ENCODE data around the gene ARHGEF28. TPM values are rescaled to one million over a fixed set of nuclear protein-coding genes. Genes with fewer than 3 reads are reported as not detected.

The ARHGEF28 gene
- total and polyA plus RNA-seq, 2 of the 4 experiments (the other 2 are of a cell fraction), result 3.6 to 16.0 TPM

- H4K20me1 ChIP-seq (ENCODE audit: insufficient read depth, low read length), result no peaks in the 10 kb centered on the region
- no peak overlapping the region; the same call in 1 of the 2 replicates for H3K4ac ChIP-seq (ENCODE audit: low read depth, low read length)
- no CpG with 5 or more reads among the region's 2 CpGs for WGBS, 2 experiments (ENCODE audit: extremely low coverage in 2 of 2, insufficient read length in 1 of 2)
- peak overlapping the region; percentile 10; the same call in 1 of the 2 replicates for H2BK20ac ChIP-seq (ENCODE audit: low read depth, low read length)
- POLR2A ChIA-PET (ENCODE audit: unreplicated experiment), result no interaction called here
- no peak overlapping the region for H3K4me3 ChIP-seq (ENCODE audit: insufficient read depth, low read depth, low read length)
- H3K9ac ChIP-seq (ENCODE audit: low read depth, low read length), result no peak overlapping the region
- ATAC-seq (ENCODE audit: low read depth) (no peak), DNase-seq (no peak)
- intact Hi-C loops (cut with micrococcal nuclease), result no loop called here
- no peak overlapping the region for H3K14ac ChIP-seq (replicated peaks; ENCODE audit: low read depth, low read length)
- H3K9me3 ChIP-seq (ENCODE audit: control insufficient read depth, insufficient read depth, low read length), result peaks cover 3% of the 10 kb centered on the region; the same call in 1 of the 2 replicates
- H2BK5ac ChIP-seq (ENCODE audit: low read depth, low read length, poor library complexity, severe bottlenecking), result peak overlapping the region; percentile 12
- in situ Hi-C loops (cut with MboI; ENCODE audit: low sequenced_read_pairs), result no loop called here
- no peak overlapping the region for H3K23ac ChIP-seq (ENCODE audit: low read depth, low read length)
- no peak overlapping the region for H3K27ac ChIP-seq (ENCODE audit: insufficient read depth, low read length)
- H2AK5ac ChIP-seq (ENCODE audit: low read depth, low read length), result no peak overlapping the region
- no peak overlapping the region for H3K56ac ChIP-seq (ENCODE audit: extremely low read depth, insufficient read depth, low read length)
- BruUV-seq (replicated peaks), result no TSS peak
- CTCF ChIA-PET, result no interaction called here
- no peak overlapping the region for H2BK15ac ChIP-seq (ENCODE audit: low read depth, low read length)
- no peaks in the 10 kb centered on the region for H3K27me3 ChIP-seq (ENCODE audit: control insufficient read depth, insufficient read depth, low read length)
- dilution Hi-C loops (cut with HindIII; ENCODE audit: low sequenced_read_pairs, unreplicated experiment), result no loop called here
- peaks cover 6 to 21% of the 10 kb centered on the region in 2 experiments; a peak in 3 of 4 replicates for H3K79me1 ChIP-seq (ENCODE audit: low read depth in 1 of 2, low read length in 2 of 2)
- H3K18ac ChIP-seq (ENCODE audit: low read depth, low read length), result no peak overlapping the region
- H4K91ac ChIP-seq (ENCODE audit: insufficient read depth, low read depth, low read length), result no peak overlapping the region
- H3K4me2 ChIP-seq (ENCODE audit: low read depth, low read length), result no peak overlapping the region
- no peak overlapping the region for H2BK120ac ChIP-seq (ENCODE audit: low read depth, low read length)
- peaks cover 10% of the 10 kb centered on the region; the same call in 1 of the 2 replicates for H3K9me1 ChIP-seq (ENCODE audit: insufficient read depth, low read length)
- H3K36me3 ChIP-seq (ENCODE audit: control insufficient read depth, insufficient read depth, low read length), result no peaks in the 10 kb centered on the region
- no peak overlapping the region; a peak in 1 of 4 replicates for H4K8ac ChIP-seq (ENCODE audit: low read depth in 2 of 2, low read length in 2 of 2)
- no peak overlapping the region for H2AK9ac ChIP-seq (replicated peaks; ENCODE audit: low read depth, low read length, poor library complexity)
- TF ChIP-seq CTCF (conservative IDR thresholded peaks at IDR 0.05; ENCODE audit: low read depth, low read length), result no peak
- TF ChIP-seq SMC3 (IDR thresholded peaks at IDR 0.05; ENCODE audit: low read depth, low read length), result no peak
- no peak for TF ChIP-seq NFE2L2 (IDR thresholded peaks at IDR 0.05; ENCODE audit: low read depth, low read length)
- TF ChIP-seq RCOR1 (IDR thresholded peaks at IDR 0.05; ENCODE audit: insufficient replicate concordance, low read length), result no peak
- no peak for TF ChIP-seq BHLHE40 (IDR thresholded peaks at IDR 0.05; ENCODE audit: low read depth, low read length)
- TF ChIP-seq ELK1 (IDR thresholded peaks at IDR 0.05; ENCODE audit: borderline replicate concordance, low read depth, low read length), result no peak
- H2AFZ ChIP-seq (replicated peaks; ENCODE audit: low read length, poor library complexity), result no peak overlapping the region
- H4K5ac ChIP-seq (ENCODE audit: low read depth, low read length), result no peak overlapping the region
- H3K4me1 ChIP-seq (ENCODE audit: control insufficient read depth, insufficient read depth, low read length), result peaks cover 12% of the 10 kb centered on the region
Observed at GRCh38 chr5:73766902-73767301, 140.9 kb downstream of the ARHGEF28 start.
